HG03558 (cell line): ENCODE measurements around the gene SLC2A9.
"Not testable (repeated sequence)": the region's sequence is repeated elsewhere in the genome, so short reads cannot be mapped to it uniquely, and the experiment has no call there.

ENCODE experiments used
- ATAC-seq: cut with Tn5 transposase; IDR thresholded peaks from one replicate; pipeline ENCODE4 v1.9.1; 2021; ENCODE audit warnings: moderate number of reproducible peaks; ENCODE audit not compliant: unreplicated experiment; ENCODE audit errors: extremely low read depth

Gene SLC2A9

DNA sequence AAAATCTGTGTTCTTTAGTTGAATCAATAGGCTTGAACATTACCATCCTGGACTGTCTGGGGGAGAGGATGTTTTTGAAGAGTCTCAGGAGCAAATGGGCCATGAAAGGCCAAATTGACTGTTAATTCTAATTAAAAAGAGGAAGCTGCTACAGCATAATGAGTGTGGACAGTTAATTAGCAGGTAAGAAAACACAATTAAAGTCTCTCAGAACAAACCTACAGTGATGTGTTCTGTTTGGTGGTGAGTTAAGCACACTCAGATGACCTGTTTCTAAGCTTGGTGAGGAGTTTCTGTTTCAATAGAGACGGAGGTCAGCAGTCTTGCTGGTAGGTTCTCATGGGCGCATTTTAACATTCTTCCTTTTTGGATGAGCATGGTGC lies 171.8 kb downstream of the SLC2A9 start:
- ATAC-seq = no peak

DNA sequence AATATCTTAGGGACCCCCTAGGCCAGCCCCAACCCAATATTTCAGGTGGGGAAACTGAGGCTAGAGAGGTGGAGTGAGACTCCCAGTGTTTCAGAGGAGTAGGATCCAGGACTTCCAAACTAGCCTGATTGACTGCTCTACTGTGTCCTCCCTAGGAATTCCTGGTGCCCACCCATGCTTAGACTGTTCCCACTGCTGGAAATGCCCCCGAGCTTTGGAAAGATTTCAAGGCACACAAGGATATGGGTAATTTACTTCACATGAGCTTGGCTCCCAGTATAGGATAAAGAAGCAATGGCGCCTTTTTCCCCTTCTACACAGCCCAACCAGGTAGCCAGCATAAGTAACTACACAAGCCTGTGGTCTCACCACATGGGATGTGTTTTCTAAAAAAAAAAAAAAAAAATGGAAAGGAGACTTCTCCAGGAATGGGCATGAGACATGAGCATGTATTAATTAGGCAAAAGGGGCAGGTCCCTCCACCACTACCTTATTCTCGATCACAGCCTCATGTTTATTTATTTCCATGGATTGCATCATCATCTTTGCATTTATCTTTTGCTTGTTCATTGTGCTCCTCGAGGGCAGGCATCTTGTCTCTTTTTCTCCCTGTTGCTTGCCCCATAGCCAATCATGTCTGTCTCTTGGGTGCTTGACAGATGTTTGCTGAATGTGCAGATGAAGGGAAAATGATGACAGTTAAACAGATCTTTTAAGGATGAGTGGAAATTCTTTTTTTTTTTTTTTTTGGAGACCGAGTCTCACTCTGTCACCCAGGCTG lies 173.1 kb downstream of the SLC2A9 start:
- no peak for ATAC-seq

DNA sequence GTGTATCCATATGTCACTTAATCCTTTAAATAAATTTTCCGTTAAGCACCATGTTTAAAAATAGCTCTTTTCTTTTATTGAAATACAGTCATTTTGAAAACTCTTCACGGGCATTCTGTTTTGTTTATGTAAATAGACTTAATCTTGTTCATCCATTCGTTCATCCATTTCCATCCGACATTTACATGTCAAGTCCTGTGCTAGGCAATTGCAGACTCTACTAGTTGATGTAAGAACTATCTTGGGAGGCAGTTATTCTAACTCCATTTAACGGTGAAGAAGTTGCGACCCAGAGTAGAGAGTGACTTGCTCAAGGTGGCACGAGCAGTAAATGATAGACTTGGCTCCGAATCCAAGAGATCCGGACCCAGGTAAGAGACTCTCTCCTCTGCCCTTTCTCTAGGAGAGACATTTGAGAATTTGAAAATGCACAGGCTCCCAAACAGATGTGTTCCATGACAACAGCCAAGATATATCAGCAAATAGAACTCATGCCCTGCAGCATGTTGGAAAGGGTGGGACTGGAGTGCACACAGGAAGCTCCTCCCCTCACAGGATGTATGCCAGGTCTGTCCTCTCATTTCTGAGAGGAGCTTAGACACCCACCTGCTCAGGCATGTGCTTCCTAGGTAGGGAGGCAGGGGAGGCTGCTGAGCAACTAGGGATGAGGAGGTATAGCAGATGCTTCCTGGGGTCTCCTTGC lies 175.4 kb downstream of the SLC2A9 start:
- no peak for ATAC-seq

DNA sequence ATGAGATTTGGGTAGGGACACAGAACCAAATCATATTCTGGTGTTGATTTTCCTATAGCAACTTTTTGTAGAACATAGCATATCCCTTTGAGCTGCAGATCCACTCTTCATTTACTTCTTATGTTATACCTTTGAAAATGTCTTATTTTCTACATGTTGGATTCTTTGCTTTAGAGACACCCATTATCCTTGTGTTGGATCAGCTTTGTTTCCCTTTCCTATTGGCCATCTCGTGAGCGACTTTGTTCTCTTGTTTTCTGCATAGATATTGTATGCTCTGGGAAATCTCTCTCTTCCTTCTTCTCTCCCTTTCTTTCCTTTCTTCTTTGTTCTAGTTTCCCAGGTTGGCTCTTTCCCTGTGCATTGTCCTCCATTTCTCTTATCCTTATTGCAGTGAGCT lies 180.2 kb downstream of the SLC2A9 start:
- no peak for ATAC-seq

DNA sequence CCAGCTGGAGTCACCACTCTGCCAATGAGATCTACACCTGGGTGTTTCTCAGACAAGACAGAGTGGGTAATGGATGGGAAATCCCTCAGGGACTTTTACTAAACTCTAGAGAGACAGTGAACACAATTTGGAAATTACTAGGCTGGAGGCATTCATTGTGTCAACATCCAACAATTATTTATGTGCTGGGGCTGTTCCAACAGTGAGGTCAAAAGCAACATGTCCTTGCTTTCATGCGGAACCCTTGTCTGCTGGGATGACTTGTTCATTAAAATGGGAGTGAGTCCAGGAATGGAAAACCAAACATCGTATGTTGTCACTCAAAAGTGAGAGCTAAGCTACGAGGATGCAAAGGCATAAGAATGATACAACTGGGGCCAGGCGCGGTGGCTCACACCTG lies 185.9 kb downstream of the SLC2A9 start:
- ATAC-seq = no peak

DNA sequence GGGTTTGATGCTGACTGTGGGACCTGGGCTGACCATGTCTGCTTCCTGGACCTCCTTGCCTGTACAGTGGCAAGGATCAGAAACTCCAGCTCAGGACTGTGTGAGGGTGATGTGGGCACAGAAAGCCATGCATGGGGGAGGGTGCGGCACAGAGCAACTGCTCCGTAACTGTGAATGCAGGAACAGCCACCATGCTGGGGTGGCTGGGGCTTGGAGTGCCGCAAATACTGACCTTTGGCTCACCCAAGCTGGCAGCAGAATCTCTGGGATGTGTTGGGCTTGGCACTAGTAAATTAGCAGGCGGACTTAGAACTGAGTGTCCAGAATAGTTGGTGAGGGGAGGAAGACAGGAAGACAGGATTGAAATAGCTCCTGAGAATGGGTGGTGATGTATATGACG lies 187.9 kb downstream of the SLC2A9 start:
- no peak for ATAC-seq

DNA sequence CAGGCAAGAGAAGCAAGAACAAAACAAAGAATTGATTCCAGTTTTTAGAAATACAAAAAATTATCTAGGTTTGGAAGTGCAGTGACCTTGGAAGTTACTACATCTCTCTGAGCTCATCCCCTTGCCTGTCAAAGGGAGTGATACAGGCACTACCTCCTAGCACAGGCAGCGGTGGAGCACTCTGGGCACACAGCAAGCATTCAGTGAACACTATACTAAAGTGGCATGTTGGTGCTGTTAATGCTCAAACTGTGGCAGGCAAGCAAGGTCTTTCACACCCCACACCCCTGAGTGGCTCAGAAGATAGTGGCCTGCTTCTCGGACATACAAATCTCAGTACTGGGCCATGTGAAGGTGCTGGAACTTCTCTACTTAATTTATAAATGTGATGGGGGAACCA lies 188.7 kb downstream of the SLC2A9 start:
- no peak for ATAC-seq

DNA sequence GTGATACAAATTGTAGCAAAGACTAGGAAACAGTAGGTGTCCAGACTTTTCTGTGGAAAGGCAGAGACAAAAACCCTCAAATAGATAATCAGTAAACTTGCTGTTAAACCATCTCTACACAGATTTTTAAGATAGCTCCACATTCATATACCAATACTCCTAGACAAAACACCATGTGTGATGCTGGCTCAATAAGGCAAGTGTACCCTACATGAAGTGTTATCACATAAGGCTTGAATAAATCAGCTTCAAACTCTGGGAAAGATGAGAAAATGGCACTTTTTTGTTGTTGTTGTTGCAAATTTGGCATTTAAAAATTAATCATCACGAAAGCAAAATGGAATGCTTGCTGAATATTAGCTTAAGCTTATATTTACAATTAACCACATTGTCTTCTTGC lies 194.7 kb downstream of the SLC2A9 start:
- no peak for ATAC-seq

DNA sequence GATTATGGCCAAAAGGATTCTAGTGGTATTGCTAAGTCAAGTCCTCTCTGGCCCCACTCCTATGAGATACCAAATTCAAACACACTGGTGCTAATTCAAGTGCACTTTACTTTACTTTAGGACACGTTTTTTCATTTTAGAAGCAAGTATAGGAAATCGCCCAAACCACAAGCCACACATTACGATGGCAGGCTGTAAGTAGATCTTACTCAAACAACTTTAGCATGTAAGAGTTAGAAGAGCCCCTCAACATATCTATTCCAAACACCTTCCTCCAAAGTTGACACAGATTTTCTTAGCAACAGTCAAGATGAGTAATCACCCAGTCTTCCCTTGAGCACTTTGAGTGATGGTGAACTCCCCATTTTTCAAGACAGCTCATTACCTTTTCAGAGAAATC lies 196.2 kb downstream of the SLC2A9 start:
- ATAC-seq = peak; percentile 59

DNA sequence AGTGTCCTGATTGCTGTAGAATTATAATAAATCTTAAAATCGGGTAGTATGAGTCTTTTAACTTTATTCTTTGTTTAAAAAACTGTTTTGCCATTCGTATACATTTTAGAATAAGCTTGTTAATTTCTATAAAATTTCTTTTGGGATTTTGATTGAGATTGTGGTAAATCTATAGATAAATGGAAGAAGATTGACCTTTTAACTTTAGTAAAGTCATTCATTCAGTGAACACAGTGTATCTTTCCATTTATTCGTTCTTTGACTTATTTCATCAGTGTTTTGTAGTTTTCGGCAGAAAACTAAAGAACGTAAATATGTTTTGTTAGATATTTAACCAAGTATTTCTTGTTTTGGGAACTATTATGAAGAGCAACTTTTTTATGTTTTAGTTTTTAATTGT lies 201.0 kb downstream of the SLC2A9 start:
- ATAC-seq = no peak

DNA sequence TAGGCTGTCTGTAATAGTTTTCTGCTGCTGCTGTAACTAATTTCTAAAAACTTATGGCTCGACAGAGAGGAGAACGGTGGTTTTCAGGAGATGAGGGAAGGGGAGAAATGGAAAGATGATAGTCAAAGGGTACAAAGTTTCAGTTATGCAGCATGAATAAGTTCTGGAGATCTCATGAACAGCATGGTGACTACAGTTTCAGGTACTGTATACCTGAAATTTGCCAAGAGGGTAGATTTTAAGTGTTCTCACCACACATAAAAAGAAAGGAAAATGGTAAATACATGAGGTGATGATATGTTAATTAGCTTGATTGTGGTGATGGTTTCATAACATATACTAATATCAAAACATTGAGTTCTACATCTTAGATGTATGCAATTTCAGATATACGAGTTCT lies 205.0 kb downstream of the SLC2A9 start:
- ATAC-seq = no peak

DNA sequence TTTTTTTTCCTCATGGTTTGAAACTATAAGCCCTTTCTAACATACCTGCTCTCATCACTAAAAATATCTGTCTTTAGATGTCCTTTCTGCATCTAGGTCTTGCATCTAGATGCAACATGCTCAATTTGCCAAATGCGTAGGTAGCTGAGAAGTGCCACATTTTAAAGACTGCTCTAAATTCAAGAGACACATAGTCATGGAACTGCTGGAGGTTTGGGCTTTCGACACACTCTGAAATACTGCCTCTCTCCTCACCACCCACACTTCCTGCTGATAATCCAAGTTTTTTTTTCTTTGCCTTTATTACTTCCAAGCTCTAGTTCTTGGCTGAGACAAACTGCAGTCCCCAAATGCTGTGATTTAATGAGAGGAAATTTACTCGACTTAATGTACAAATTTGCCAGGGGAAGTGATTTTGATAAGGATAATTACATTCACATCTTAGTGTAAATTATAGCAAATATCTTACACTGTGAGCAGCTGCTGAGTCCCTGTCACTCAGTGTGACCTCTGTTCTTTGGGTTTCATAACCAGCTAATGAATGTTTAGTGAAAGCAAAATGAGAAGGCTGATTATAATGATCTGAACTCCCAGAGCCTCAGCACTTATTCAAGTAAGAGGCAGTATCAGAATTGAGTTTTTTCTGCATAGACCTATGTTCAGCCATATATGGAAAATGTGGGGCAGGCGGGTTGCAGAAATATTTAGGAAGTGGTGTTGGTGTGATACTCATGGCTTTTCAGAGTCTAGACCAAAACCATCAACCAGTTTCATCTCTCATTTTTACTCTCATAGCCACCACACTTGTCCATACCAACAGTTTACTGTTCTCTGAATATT lies 208.6 kb downstream of the SLC2A9 start:
- ATAC-seq = peak; percentile 87

DNA sequence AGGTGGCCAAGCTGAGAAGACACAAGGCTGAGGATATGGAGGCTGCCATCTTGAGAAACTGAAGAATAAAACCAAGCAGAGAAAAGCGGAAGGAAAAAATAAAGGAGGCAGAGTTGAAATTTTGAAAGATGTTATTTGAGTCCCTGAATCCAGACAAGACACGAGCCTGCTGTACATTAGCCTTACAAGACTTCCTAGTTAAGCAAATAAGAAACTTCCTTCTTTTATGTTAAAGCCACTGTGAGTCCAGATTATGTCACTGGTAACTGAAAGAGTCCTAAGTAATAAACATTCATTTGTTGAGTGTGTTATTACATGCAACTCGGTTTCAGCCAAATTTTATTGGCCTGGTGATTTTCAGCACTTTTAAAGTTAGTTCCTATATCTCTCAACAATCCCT lies 209.5 kb downstream of the SLC2A9 start:
- ATAC-seq = no peak

DNA sequence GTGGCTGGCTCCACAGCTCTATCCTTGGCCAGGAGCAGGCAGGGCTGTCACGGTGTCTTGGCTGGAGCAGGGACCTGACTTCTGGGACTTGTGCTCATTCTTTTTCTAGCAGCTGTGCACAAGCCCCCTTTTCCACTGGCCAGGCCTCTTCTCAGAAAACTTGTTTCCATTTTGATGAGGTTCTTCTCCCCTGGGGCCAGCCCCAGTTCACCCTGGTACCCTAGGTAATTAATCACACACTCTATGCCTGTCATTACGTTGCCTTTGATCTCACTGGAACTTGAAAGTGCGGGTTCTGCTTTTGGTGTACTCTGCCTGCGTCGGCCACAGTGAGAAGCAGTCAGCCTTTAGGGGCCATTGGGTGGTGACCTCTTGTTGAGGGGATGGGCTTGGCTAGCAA lies 213.2 kb downstream of the SLC2A9 start:
- no peak for ATAC-seq

DNA sequence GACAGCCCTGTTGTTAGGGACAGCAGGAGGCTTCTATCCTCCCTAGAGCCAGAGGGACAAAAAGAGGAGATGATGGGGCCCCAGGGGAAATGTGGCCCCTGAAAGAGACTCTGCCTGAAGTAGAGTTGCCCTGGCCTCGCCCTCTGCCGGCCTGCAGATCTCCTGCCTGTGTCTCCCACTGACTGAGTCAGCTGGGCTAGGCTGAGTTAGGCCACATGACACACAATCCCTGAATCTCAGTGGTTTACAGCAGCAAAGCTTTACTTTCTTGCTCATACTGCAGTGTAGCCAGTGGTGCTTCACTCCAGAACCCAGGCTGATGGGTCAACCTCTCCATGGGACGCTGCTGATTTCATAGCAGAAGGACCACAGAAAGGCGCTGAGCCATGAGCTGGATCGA lies 216.4 kb downstream of the SLC2A9 start:
- no peak for ATAC-seq

DNA sequence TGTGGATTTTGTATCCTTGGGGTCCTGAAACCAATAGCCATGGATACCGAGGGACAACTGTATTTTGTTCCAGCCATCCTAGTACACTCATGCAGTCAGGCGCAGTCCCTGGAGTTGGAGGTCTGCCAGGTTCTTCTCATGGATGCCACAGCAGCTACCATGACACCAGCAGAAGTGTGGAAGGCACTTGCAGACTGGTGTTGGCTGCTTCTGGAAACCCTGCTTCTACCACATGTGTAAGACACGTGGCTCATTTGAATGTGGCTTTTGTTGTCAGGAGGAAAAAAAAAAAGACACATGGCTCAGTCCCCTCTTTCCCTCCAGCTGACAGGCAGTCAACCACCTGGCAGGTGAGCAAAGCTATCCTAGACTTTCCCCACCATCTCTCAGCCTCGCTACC lies 220.4 kb downstream of the SLC2A9 start:
- no peak for ATAC-seq

DNA sequence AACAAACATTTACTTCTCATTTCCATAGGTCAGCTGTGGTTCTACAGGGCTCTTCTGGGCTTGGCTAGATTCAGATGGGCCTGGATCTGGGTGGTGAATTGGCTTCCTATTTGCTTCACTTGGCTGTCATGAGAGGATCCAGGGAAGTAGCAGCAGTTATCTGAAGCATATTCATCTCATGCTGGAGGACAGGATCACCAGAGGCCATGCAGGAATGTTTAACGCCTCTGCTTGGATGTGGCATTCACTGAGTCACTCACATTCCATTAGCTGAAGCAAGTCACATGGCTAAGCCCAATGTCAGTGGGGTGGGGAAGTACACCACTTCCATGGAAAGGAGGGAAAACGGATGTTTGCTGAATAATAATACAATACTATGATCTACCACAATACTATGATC lies 224.7 kb downstream of the SLC2A9 start:
- not testable (repeated sequence) for ATAC-seq

DNA sequence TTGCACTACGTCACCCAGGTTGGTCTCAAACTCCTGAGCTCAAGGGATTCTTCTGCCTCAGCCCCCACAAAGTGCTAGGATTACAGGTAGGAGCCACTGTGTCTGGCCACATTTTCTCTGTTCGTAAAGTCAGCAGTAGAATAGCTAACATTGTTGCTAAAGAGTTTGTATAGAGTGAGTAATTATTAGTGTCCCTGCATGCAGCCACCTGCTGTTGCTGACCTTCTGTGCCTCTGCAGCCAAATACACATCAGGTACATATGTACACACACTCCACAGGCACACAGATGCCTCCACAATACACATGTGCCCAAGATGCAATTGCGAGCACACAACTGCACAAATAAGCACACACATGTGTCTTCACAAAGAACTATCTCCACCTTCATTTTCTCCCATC lies 228.9 kb downstream of the SLC2A9 start:
- no peak for ATAC-seq

DNA sequence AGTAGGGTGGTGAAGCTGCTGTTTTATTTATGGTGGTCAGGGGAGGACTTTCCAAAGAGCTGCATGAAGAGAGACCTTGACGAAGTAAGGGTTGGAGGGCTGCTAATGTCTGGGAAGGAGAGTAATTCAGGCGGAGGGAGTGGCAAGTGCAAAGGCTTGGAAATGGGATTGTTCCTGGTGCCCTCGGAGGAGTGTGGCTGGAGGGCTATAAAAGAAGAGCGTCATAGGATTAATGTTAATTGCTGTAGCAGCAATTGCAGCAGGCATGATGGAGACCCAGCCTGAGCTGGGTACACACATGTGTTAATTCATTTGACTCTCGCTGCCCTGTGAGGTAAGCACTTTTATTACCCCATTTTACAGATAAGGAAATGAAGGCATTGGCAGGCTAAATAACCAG lies 235.4 kb downstream of the SLC2A9 start:
- ATAC-seq = not testable (repeated sequence)

DNA sequence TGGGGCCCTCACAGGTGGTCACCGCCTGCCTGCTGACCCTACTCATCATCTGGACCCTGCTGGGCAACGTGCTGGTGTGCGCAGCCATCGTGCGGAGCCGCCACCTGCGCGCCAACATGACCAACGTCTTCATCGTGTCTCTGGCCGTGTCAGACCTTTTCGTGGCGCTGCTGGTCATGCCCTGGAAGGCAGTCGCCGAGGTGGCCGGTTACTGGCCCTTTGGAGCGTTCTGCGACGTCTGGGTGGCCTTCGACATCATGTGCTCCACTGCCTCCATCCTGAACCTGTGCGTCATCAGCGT lies 239.2 kb downstream of the SLC2A9 start:
- no peak for ATAC-seq

DNA sequence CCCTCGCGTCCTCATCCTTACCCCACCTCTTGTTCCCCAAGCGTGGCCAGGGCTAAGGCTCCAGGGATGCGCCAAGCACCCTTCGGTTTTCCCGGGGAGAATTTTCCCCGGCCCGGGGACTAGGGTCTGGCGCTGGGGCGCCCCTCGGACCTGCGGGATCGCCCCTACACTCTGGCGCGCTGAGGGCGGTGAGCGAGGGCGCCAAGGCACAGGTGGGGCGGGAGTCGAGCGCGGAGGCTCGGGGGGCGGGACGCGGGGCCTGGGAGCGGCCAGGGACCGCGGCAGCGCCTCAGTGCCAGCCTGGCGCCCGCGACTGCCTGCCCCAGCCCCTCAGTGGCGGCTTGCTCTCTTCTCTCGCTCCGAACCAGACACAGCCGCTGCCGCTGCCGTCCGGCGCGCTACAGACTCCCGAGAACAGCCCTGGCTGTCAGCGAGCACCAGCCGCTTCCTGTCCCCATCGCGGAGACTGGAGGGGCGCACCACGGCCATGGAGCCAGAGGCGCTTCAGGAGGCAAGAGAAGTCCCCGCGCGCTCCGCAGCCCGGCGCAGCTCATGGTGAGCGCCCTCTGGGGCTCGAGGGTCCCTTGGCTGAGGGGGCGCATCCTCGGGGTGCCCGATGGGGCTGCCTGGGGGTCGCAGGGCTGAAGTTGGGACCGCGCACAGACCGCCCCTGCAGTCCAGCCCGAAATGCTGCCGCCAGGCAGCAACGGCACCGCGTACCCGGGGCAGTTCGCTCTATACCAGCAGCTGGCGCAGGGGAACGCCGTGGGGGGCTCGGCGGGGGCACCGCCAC lies 239.8 kb downstream of the SLC2A9 start, which contains the start of gene DRD5:
Gene DRD5 (plus strand): TSS at position 292 of the 793 bp plus-strand sequence. CDS start 396 bp downstream, at position 688.
- no peak for ATAC-seq
